Measurements from ENCODE around the gene CTNND2.

CTNND2 gene

DNA sequence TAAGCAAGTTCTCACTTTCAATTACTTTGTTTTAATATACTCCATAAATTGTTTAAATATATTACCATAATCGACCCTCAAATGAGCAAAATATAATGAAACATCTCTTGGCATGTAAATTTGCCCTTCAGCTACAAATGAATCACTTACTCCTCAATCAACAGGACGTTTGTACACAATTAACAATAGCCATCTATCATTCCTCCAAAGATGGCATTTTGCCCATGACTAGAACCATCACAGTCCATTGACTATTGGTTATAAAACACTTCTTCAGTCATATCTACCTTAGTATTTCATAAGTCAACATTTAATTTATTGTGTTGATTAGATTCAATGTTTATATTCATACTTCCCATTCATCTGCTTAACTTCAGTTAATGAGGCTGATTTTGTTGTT, 127.2 kb downstream of the CTNND2 start:
- no peak for DNase-seq (ENCODE audit: low read depth in 2 of 2)

DNA sequence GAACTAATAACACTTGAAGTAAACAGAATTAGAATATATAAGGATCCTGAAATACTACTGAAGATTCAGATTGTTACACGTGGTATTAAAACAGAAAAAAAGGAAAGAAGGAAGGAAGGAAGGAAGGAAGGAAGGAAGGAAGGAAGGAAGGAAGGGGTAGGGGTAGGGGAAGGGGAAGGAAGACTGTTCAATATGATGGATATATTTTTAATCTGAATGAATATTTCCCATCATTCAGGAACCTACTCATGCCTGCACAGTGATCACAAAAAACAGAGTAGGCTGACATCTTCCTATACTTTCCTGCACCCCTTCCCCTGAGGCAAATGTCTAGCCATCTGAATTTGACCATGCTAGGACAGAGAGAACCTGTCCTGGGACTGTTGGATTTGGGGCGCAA, 133.9 kb downstream of the CTNND2 start:
- no peak for DNase-seq (ENCODE audit: low read depth in 2 of 2)

DNA sequence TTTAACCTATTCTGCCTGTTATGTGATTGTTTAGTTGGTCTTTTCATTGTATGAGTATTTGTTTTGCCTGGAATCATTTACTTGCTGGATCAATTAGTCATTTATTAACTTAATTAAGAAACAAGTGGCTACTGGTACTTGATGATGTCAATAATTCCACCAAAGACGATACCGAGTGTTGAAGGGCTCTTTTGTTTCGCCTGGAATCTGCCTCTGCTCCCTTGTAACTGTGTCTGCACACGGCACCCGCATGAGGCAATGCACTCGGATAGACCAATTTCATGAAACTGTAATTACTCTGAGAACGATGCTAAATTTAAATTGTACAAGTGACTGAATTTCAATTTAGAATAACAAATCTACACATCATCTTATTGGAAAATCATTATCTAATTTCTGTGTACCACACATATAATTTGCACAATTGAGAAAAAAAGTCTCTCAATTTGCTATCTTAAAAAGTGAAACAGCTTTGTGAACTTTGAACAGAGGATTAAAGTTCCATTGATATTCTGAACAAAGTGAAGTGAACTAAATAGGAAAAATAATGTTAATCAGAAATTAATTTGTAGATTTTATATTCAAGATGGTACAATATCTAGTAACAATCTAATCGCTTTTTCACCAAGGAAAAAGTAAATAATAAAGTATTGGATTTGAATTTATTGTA, 143.2 kb downstream of the CTNND2 start:
- no peak for DNase-seq (ENCODE audit: low read depth in 2 of 2)

DNA sequence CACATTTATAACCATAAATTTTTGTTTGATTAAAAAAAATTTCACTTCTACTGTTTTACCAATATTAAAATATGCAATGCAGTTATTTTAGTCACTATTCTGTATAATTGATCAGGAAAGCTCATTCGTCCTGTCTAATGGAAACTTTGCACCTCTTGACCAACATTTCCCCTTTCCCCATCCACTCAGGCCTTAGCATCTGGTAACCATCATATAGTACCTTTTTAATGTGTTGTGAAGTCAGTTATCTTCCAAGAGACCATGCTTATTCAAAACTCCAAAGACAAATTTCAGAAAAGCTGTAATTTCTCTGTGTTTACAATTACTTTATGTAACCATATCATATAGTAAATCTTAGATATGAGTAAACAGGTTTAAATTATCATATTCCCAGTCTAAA, 145.9 kb downstream of the CTNND2 start:
- no peak for DNase-seq (ENCODE audit: low read depth in 2 of 2)

DNA sequence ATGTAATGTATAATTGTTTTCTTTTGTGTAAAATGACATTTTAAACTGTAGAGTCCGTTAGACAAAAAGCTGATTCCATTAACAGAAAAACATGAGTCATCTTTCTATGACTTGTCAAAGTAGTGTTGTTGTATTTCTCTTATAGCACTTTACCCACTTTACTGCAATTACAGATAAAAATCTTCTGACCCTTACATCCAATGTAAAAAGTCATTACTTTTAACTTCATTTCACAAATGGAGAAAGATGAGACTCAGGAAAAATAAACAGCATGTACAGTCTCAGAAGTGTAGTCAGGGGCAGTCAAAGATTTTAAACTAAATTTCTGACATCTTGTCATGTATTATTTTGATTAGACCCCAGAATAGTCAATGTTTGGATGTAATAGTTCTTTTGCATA, 146.6 kb downstream of the CTNND2 start:
- no peak for DNase-seq (ENCODE audit: low read depth in 2 of 2)

DNA sequence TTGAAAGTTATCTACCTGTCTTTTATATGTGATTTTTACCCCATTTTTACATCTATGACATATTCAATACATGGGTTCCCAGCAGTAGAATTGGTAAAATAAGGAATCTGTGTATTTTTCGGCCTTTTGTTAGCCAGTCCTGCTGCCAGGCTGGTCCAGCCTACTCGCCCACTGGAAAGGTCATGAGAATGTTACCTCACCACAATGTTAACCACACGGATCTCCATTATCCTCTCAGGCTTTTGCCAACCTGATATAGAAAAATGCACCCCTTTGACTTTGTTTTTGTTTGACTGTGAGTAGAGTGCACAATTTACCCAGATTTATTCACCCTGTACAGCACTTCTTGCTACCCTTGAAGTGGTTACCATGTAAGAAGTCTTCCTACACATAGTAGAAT, 167.2 kb downstream of the CTNND2 start:
- DNase-seq (ENCODE audit: low read depth in 2 of 2), result no peak

DNA sequence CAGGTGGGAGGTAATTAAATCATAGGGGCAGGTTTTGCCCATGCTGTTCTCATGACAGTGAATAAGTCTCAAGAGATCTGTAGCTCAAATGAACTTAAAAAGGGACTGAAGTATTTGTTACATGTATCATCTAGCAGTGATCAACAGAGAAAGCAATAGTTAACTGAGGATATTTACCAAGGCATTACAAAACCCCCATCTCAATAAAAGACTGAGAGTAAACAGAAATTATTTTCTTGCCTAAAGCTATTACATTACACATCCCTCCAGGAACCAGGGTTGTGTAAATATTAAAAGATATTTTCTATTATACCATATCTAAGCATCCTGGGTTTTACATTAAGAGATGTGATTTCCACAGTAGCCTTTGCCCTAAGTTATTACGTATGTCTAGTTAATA, 169.9 kb downstream of the CTNND2 start:
- DNase-seq (ENCODE audit: low read depth in 2 of 2), result no peak

DNA sequence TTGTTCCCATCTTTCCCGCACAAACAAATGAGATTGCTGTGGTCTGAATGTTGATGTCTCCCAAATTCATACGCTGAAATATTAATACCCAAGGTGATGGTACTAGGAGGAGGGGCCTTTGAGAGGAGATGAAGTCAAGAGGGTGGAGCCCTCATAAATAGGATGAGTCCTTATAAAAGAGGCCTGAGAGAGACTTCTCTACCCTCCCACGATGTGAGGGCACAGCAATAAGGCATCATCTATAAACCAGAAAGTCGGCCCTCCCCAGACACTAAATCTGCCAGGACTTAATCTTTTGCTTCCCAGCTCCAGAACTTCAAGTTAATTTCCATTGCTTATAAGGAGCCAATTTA, 170.4 kb downstream of the CTNND2 start:
- no peak for DNase-seq (ENCODE audit: low read depth in 2 of 2)

DNA sequence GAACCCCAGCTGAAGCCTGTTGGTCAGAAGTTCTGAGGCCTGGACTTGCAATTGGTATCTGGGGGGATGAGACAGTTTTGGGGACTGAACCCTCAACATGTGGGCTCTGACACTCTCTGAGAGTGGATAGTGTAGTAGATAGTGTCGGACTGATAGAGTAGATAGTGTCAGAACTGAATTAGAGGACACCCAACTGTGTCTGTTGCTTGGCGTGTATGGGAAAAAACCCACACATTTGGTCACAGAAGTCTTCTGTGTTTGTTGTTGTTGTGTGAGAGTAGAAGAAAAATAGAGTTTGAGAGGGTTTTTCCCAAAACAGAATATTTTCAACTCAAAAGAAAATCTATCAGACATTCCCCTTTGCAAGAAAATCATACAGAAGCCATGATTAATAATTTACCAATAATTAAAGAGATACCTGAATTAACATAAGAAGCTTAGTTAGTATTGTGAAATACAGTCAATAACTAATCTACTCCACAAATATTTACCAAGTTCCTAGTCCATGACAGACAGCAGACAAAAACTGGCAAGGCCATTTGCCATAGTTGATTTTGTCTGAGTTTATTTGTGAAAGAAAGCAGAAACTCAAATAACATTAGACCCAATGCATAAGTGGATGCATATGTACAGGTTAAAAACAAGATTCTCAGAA, 170.9 kb downstream of the CTNND2 start:
- no peak for DNase-seq (ENCODE audit: low read depth in 2 of 2)

DNA sequence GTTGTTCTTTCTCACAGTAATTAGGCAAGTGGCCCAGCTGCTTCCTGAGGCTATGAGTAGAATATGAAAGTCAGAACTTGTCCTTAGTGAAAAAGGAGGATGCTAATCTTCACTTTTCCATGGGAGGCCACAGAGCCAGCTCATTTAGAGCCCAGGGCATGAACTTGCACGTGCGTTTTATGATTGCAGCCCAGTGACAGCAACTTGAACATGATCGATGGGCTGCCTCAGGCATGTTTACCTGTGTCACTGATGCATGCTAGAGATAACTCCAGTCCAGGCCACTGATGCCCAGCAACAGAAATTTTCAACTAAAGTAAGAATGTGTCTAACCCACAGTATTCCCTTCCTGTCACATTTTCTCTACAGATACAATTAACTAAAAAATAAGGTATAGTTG, 179.3 kb downstream of the CTNND2 start:
- DNase-seq (ENCODE audit: low read depth in 2 of 2), result no peak

DNA sequence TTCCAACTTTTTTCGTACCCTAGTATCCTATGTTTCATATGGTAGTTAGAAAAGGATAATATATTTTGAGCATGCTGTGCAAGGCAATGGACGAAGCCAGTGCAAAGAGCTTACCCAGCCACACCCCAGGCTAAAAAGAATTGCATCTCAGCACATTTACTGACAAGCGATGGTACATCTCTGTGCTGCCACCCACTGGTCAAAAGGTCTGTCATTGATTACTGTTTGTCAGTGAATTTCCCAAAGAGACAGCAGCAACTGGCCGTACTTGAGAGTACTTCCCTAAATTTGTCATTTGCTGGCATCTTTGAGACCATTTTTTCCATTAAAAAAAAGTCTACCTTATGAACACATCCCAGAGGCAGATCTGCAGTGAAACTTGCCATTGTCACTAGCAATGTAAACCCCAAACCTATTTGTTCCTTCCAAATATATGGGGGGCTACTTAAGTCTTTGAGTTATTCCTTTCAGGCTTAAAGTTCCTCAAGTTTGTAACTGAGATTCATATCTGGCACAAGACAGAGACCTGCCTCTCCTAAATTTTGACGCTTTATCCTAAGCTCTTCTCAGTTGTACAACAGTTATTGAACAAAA, 184.3 kb downstream of the CTNND2 start:
- DNase-seq (ENCODE audit: low read depth in 2 of 2), result no peak

DNA sequence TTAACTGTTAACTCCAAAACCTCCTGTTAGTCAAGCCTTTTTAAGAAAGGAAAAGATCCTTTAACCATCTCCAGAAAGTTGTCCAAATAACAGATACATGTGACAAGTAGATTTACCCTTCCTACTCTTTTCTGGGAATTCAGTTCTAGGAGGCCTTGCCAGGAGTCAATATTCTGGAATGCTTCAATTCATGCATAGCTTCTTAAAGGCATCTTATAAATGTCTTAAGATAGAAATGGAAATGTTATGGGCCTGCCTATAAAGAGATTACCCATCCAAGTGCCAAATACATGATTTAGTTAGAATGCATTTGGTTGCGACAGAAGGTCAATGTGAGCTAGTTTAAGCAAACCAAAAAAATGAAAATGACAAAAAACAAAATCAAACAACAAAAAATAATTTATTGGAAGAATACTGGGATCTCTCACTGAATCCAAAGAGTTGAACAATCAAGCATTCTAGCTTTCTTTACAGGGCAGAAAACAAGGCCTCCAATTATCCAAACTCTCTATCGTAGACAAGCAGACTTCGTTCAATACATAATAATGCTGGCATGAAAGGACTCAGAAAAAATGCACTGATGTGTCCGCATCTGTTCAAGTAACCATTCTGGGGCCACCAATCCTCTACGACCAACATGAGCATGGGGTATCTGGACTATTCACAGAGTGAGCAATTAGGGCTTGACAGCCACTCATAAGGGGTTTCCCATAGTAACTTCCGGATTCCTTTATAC, 188.6 kb downstream of the CTNND2 start:
- no peak for DNase-seq (ENCODE audit: low read depth in 2 of 2)

DNA sequence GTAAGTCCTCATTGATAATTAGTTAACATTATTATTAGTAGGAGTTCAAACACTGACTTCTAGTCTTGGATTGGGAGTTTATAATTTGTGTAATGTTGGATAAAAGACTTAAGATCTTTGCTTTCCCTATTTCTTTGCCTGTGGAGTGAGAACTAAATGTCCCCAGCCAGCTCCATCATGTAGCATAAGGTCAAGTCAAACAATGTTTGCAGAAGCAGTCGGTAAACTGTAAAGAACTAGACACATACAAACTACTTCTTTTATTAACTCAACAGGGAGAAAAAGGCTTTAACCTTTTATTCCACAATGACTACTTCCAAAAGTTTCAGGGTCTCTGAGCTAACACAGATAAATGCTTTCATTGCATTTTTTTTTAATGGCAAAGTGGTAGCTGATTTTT, 192.3 kb downstream of the CTNND2 start:
- no peak for DNase-seq (ENCODE audit: low read depth in 2 of 2)

DNA sequence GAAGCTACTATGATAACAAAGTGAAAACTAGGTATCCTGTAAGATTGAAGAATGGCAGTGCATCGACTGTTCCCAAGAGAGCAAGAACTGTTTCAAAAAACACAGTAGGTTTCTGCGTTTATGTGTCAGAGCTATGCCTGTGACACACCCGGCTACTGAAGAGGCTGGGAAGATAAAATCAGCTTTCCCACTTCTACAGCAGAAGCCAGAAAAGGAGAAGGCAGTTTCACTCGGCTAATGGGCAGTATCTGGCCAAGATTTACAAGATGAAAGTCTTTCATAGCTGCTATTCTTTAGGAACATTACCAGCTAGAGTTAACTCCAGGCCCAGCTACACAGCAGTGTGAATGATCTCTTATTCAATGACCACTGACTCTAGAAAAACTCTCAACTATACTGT, 195.2 kb downstream of the CTNND2 start:
- no peak for DNase-seq (ENCODE audit: low read depth in 2 of 2)

DNA sequence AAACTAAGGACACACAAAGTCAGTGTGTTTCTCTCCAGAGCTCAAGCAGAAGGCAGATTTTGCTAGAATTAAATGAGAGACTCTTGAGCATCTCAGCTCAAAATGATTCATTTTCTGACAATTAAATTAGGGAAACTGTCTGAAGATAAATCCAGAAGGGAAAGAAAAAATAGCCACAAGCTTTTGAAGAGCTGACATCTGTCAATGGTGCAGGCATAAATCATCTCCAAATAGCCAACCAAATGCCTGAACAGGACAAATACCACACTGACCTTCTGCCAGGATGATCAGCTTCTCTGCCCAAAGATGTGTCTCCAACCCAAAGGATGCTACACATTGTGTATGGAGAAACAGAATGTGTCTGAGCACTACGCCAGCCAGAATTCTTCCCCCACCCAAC, 199.3 kb downstream of the CTNND2 start:
- no peak for DNase-seq (ENCODE audit: low read depth in 2 of 2)

DNA sequence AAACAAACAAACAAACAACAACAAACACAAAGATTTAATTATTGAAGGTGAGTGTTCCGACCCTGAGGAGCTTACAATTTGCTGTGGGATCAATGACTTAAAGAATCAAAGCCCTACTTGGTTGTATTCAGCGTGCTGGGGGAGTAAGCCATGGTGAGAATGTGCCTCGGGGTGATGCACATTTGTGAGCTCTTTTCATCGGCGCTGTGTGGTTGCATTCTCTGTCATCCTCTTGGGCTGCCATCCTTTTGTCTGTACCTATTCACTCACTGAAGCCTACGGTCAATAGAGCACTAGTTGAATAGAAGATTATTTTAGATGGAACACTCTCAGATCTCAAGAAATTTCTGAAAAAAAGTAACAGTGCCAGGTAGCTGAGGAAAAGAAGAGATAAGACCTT, 203.9 kb downstream of the CTNND2 start:
- DNase-seq (ENCODE audit: low read depth in 2 of 2), result no peak

DNA sequence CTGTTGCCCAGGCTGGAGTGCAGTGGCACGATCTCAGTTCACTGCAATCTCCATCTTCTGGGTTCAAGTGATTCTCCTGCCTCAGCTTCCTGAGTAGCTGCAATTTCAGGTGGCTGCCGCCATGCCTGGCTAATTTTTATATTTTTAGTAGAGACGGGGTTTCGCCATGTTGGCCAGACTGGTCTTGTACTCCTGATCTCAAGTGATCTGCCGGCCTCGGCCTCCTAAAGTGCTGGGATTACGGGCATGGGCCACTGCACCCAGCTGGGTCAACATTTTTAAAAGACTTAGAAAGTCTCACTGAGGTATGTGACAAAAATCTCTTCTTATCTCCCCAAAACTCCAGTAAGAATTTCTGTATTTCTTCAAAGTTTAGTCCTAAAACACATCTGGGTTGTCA, 211.6 kb downstream of the CTNND2 start:
- no peak for DNase-seq (ENCODE audit: low read depth in 2 of 2)

DNA sequence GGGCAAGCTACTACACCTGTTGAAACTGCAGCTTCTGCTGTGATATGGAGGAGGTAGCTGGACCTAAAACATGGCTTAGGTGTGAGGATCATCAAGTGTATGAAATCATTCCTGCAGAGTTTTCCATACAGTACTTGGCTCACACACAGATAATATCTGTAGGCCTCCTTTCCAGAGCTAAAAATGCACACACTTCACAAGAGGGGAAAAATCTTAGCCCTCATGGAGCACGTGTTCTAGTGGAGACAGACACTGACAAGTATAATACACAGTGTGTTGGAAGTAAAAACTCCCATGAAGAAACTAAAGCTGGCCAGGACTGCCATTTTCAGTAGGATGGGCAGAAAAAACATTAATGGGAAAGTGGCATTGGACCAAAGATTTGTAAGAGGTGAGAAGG, 216.7 kb downstream of the CTNND2 start:
- DNase-seq (ENCODE audit: low read depth in 2 of 2), result no peak

DNA sequence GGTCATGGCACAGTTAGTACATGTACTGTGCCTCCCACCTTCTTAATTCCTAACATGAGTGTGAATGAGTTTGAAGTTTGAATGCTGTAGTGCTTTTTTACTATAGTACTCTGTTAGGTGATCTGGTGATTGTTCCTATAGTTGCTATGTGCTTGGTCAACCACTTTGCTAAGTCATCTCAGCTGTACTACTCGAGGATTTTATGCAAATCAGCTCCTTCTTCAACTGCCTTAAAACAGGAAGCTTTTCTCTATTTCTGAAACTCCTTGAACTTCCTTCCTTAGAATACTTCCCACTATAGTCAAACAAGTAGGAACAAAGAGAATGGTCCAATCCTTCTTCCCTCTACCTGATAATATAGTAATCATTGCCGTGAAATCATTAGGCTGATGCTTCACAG, 219.6 kb downstream of the CTNND2 start:
- no peak for DNase-seq (ENCODE audit: low read depth in 2 of 2)

DNA sequence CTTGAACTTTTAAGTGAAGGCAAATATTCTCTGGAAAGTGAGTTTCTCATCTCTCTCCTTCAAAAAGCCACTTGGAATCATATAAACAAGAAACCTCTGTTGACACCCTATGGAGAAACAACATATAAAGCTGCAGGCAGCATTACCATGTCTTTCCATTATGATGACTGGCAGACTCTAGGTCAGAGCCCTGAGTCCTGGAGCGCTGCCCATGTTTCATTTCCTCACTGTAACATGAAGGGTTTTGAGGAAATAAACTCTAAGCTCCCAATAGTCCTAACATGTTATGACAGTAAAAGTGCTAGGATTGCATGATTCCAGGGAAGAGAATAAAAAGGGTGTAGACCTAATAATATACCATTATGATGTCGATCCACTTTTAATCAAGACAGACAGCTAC, 220.6 kb downstream of the CTNND2 start:
- no peak for DNase-seq (ENCODE audit: low read depth in 2 of 2)

DNA sequence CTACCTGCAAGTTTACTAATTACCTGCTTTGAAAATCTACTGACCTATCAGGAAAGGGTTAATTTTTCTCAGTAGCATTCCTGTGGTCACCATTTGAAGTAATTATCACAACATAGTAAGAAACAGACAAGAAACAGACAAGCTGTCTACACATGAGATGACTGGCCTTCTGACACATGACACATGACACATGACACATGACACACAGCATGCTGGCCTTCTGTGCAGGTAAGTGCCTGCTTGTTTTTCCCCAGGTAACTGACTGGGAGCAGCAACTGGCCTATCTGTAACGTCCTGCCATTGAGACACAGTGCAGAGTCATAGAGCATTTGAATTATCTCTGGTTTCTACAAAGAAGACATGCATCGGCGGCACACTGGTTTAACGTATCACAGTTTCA, 222.4 kb downstream of the CTNND2 start:
- no peak for DNase-seq (ENCODE audit: low read depth in 2 of 2)

DNA sequence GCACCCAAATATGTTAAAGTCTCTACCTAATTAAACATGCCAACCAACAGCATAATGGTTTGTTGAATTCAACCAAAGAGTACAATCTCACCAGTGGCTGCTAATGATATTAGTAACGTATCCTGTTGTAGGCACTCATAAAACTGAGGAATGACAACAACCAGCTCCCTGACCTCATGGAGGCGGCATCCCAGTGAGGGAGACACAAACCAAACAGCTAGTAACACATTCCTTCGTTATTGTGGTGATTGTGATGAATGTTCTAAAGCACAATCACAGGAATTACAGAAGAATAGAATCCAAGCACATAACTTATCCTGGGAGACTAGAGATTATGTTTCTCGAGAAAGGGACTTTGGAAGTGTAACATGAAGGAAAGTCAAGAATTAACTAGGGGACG, 224.6 kb downstream of the CTNND2 start:
- no peak for DNase-seq (ENCODE audit: low read depth in 2 of 2)

DNA sequence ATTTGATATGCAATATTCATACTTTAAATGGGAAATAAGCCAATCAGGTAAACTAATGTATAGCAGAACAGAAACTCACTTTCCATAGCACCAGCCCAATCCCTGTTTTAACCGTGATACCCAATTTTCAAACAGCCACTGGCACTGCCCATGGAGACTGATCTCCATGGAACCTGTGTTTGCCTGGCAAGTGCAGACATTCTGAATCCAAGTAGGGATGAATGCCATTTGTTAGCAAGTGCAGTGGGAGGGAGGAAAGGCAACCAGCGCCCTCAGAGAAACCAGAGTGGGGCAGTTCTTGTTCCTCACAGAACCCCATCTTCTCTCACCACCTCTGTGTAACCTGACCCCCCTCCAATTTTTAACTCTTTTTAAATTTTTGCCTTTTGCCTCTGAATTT, 229.1 kb downstream of the CTNND2 start:
- DNase-seq (ENCODE audit: low read depth in 2 of 2), result no peak

All from fibroblast of skin of left quadriceps (primary cell).